ENCODE data around the gene ZNF667. TPM values are rescaled to one million over a fixed set of nuclear protein-coding genes. Genes with fewer than 3 reads are reported as not detected.

The ZNF667 gene
- total RNA-seq (under 1 TPM in 1 of 2 experiments, not detected in 1; 0.15 TPM), polyA plus RNA-seq (under 1 TPM; 0.09 to 0.23 TPM)

- ChIA-PET CTCF (ENCODE audit: partially characterized antibody) (no interaction called here), POLR2A (ENCODE audit: partially characterized antibody) (no interaction called here)
- no peaks in the 10 kb centered on the region for H3K36me3 ChIP-seq (ENCODE audit: insufficient read depth, low read length)
- intact Hi-C loops (cut with micrococcal nuclease), result no loop called here
- no peaks in the 10 kb centered on the region for H3K4me1 ChIP-seq (ENCODE audit: insufficient read depth, low read length)
- Mint-ChIP-seq H3K36me3 (peaks cover 16 to 33% of the 10 kb centered on the region in 2 donors), H3K4me1 (peaks cover 0 to 19% (median 6%) of the 10 kb centered on the region in 4 donors), H3K27me3 (peaks cover 11 to 19% of the 10 kb centered on the region in 2 donors), H3K9me3 (peaks cover 15 to 83% (median 77%) of the 10 kb centered on the region in 8 donors), H3K27ac (peak within 1 kb of the TSS in 4 of 7 donors; percentile 29 to 91 (median 63)), H3K4me3 (peak within 1 kb of the TSS in 7 of 8 donors; percentile 44 to 87 (median 79))
- no peak within 1 kb of the TSS for H3K27ac ChIP-seq (ENCODE audit: low read depth, low read length)
- no peaks in the 10 kb centered on the region for H3K27me3 ChIP-seq (ENCODE audit: insufficient read depth, low read length)
- DNase-seq, result peak in 3 of 5 donors; percentile 3 to 23 (median 5)
- H3K9me3 ChIP-seq (ENCODE audit: control insufficient read depth in 1 of 2, low read length in 2 of 2), result peaks cover 0 to 12% of the 10 kb centered on the region in 2 donors
- H3K4me3 ChIP-seq (ENCODE audit: low read length in 2 of 2), result no peak within 1 kb of the TSS
Measured at GRCh38 chr19:56476651-56477428, at the start of gene ZNF667. ZNF667 (minus strand) TSS chr19:56477345; CDS start chr19:56462370, 14,975 bp downstream.

GRCh38 chr19:56525214-56525860 lies 48.2 kb upstream of the ZNF667 start:
- CTCF ChIA-PET (ENCODE audit: partially characterized antibody), result no interaction called here
- peaks cover 0 to 96% (median 89%) of the 10 kb centered on the region in 8 donors for H3K9me3 Mint-ChIP-seq
- Histone ChIP-seq H3K9me3 (ENCODE audit: control insufficient read depth in 1 of 2, low read length in 2 of 2) (peaks cover 4 to 52% of the 10 kb centered on the region in 2 donors), H3K4me3 (ENCODE audit: low read length in 2 of 2) (no peak overlapping the region), H3K4me1 (ENCODE audit: insufficient read depth, low read length) (no peaks in the 10 kb centered on the region), H3K27ac (ENCODE audit: low read depth, low read length) (no peak overlapping the region), H3K27me3 (ENCODE audit: insufficient read depth, low read length) (no peaks in the 10 kb centered on the region), H3K36me3 (ENCODE audit: insufficient read depth, low read length) (no peaks in the 10 kb centered on the region)
- POLR2A ChIA-PET (ENCODE audit: partially characterized antibody), result no interaction called here
- DNase-seq, result no peak
- H3K27me3 Mint-ChIP-seq, result no peaks in the 10 kb centered on the region
- H3K27ac Mint-ChIP-seq, result no peak overlapping the region
- peaks cover 32 to 36% of the 10 kb centered on the region in 2 donors for H3K36me3 Mint-ChIP-seq
- no peak overlapping the region for H3K4me3 Mint-ChIP-seq
- intact Hi-C loops (cut with micrococcal nuclease), result no loop called here
- no peaks in the 10 kb centered on the region for H3K4me1 Mint-ChIP-seq

GRCh38 chr19:56508290-56508778 lies 31.2 kb upstream of the ZNF667 start:
- H3K36me3 ChIP-seq (ENCODE audit: insufficient read depth, low read length), result no peaks in the 10 kb centered on the region
- peak overlapping the region in 1 of 2 donors; percentile 11 for H3K4me3 ChIP-seq (ENCODE audit: low read length in 2 of 2)
- H3K27ac ChIP-seq (ENCODE audit: low read depth, low read length), result peak overlapping the region; percentile 61
- intact Hi-C loops (cut with micrococcal nuclease), result no loop called here
- CTCF ChIA-PET (ENCODE audit: partially characterized antibody), result no interaction called here
- peaks cover 0 to 14% of the 10 kb centered on the region in 2 donors for H3K9me3 ChIP-seq (ENCODE audit: control insufficient read depth in 1 of 2, low read length in 2 of 2)
- no peak for DNase-seq
- Mint-ChIP-seq H3K4me3 (no peak overlapping the region), H3K27me3 (peaks cover 0 to 3% of the 10 kb centered on the region in 2 donors), H3K36me3 (peaks cover 5 to 14% of the 10 kb centered on the region in 2 donors), H3K9me3 (peaks cover 4 to 57% (median 37%) of the 10 kb centered on the region in 8 donors), H3K4me1 (peaks cover 0 to 10% (median 6%) of the 10 kb centered on the region in 4 donors), H3K27ac (no peak overlapping the region)
- no peaks in the 10 kb centered on the region for H3K4me1 ChIP-seq (ENCODE audit: insufficient read depth, low read length)
- H3K27me3 ChIP-seq (ENCODE audit: insufficient read depth, low read length), result no peaks in the 10 kb centered on the region
- POLR2A ChIA-PET (ENCODE audit: partially characterized antibody), result no interaction called here

GRCh38 chr19:56507446-56508289 lies 30.5 kb upstream of the ZNF667 start, which contains the start of gene ZNF471:
ZNF471 (plus strand) TSS chr19:56507855; CDS start chr19:56511572, 3,717 bp downstream.
- intact Hi-C loops (cut with micrococcal nuclease), result loop anchor here (1.0 kb wide), 1 partner anchor 31 kb away; the partner anchor contains the start of gene ZFP28
- DNase-seq, result peak; percentile 56 to 87 (median 84)
- Histone ChIP-seq H3K4me1 (ENCODE audit: insufficient read depth, low read length) (no peaks in the 10 kb centered on the region), H3K4me3 (ENCODE audit: low read length in 2 of 2) (peak within 1 kb of the TSS in 1 of 2 donors; percentile 29), H3K27ac (ENCODE audit: low read depth, low read length) (peak within 1 kb of the TSS; percentile 61), H3K9me3 (ENCODE audit: control insufficient read depth in 1 of 2, low read length in 2 of 2) (peaks cover 0 to 17% of the 10 kb centered on the region in 2 donors), H3K36me3 (ENCODE audit: insufficient read depth, low read length) (no peaks in the 10 kb centered on the region), H3K27me3 (ENCODE audit: insufficient read depth, low read length) (no peaks in the 10 kb centered on the region)
- CTCF ChIA-PET (ENCODE audit: partially characterized antibody), result no interaction called here
- H3K27ac Mint-ChIP-seq, result peak within 1 kb of the TSS in 4 of 7 donors; percentile 38 to 97 (median 94)
- peaks cover 0 to 57% (median 38%) of the 10 kb centered on the region in 8 donors for H3K9me3 Mint-ChIP-seq
- H3K36me3 Mint-ChIP-seq, result peaks cover 7 to 8% of the 10 kb centered on the region in 2 donors
- POLR2A ChIA-PET (ENCODE audit: partially characterized antibody), result no interaction called here
- peaks cover 0 to 10% (median 6%) of the 10 kb centered on the region in 4 donors for H3K4me1 Mint-ChIP-seq
- H3K4me3 Mint-ChIP-seq, result peak within 1 kb of the TSS in 1 of 8 donors; percentile 88
- H3K27me3 Mint-ChIP-seq, result peaks cover 0 to 3% of the 10 kb centered on the region in 2 donors

- no peak overlapping the region for H3K4me3 ChIP-seq (ENCODE audit: low read length in 2 of 2)
- no peak overlapping the region for H3K27ac Mint-ChIP-seq
- POLR2A ChIA-PET (ENCODE audit: partially characterized antibody), result no interaction called here
- peaks cover 0 to 3% of the 10 kb centered on the region in 2 donors for H3K27me3 Mint-ChIP-seq
- no peak overlapping the region for H3K27ac ChIP-seq (ENCODE audit: low read depth, low read length)
- CTCF ChIA-PET (ENCODE audit: partially characterized antibody), result no interaction called here
- no peaks in the 10 kb centered on the region for H3K27me3 ChIP-seq (ENCODE audit: insufficient read depth, low read length)
- peaks cover 0 to 21% of the 10 kb centered on the region in 2 donors for H3K9me3 ChIP-seq (ENCODE audit: control insufficient read depth in 1 of 2, low read length in 2 of 2)
- H3K36me3 Mint-ChIP-seq, result peaks cover 10 to 19% of the 10 kb centered on the region in 2 donors
- no peak overlapping the region for H3K4me3 Mint-ChIP-seq
- peaks cover 0 to 10% (median 6%) of the 10 kb centered on the region in 4 donors for H3K4me1 Mint-ChIP-seq
- DNase-seq, result no peak
- H3K4me1 ChIP-seq (ENCODE audit: insufficient read depth, low read length), result no peaks in the 10 kb centered on the region
- peaks cover 4 to 75% (median 60%) of the 10 kb centered on the region in 8 donors for H3K9me3 Mint-ChIP-seq
- H3K36me3 ChIP-seq (ENCODE audit: insufficient read depth, low read length), result no peaks in the 10 kb centered on the region
- intact Hi-C loops (cut with micrococcal nuclease), result no loop called here
Measured at GRCh38 chr19:56504581-56504980, 27.4 kb upstream of the ZNF667 start.

GRCh38 chr19:56491399-56491798 lies 14.3 kb upstream of the ZNF667 start:
- peaks cover 14 to 15% of the 10 kb centered on the region in 2 donors for H3K36me3 Mint-ChIP-seq
- H3K4me1 Mint-ChIP-seq, result no peaks in the 10 kb centered on the region
- Histone ChIP-seq H3K4me3 (ENCODE audit: low read length in 2 of 2) (no peak overlapping the region), H3K27me3 (ENCODE audit: insufficient read depth, low read length) (no peaks in the 10 kb centered on the region), H3K36me3 (ENCODE audit: insufficient read depth, low read length) (no peaks in the 10 kb centered on the region), H3K27ac (ENCODE audit: low read depth, low read length) (no peak overlapping the region), H3K4me1 (ENCODE audit: insufficient read depth, low read length) (no peaks in the 10 kb centered on the region), H3K9me3 (ENCODE audit: control insufficient read depth in 1 of 2, low read length in 2 of 2) (peaks cover 0 to 8% of the 10 kb centered on the region in 2 donors)
- ChIA-PET POLR2A (ENCODE audit: partially characterized antibody) (no interaction called here), CTCF (ENCODE audit: partially characterized antibody) (no interaction called here)
- intact Hi-C loops (cut with micrococcal nuclease), result no loop called here
- H3K9me3 Mint-ChIP-seq, result peaks cover 9 to 81% (median 65%) of the 10 kb centered on the region in 8 donors
- H3K27me3 Mint-ChIP-seq, result no peaks in the 10 kb centered on the region
- no peak for DNase-seq
- no peak overlapping the region for H3K4me3 Mint-ChIP-seq
- no peak overlapping the region for H3K27ac Mint-ChIP-seq
